Parathyroid adenoma (tissue), 2 donors: Measurements from ENCODE around the gene TSPAN6.

Experiments
- H2AFZ ChIP-seq: fragments of 300-600 bp; sonication (generic); one replicate; pipeline ENCODE4 v1.7.0; 2017; ENCODE audit warnings: antibody characterized with exemption, mild to moderate bottlenecking
- H3K27ac ChIP-seq: fragments of 300-600 bp; sonication (generic); one replicate; pipeline ENCODE4 v1.7.0; 2017
- H3K27me3 ChIP-seq: fragments of 300-600 bp; sonication (generic); one replicate; pipeline ENCODE4 v1.7.0; 2017; ENCODE audit warnings: low read length; ENCODE audit not compliant: control insufficient read depth, insufficient read depth
- H3K36me3 ChIP-seq: fragments of 300-600 bp; sonication (generic); one replicate; pipeline ENCODE4 v1.7.0; 2017; ENCODE audit warnings: low read length; ENCODE audit not compliant: control insufficient read depth, insufficient read depth
- H3K4me1 ChIP-seq: fragments of 300-600 bp; sonication (generic); one replicate; pipeline ENCODE4 v1.7.0; 2017; ENCODE audit warnings: control low read depth
- H3K4me2 ChIP-seq: fragments of 300-600 bp; sonication (generic); one replicate; pipeline ENCODE4 v1.7.0; 2017; ENCODE audit warnings: low read length
- H3K4me3 ChIP-seq: fragments of 300-600 bp; sonication (generic); one replicate; pipeline ENCODE4 v1.7.0; 2017; ENCODE audit warnings: low read depth, low read length
- H3K79me2 ChIP-seq: fragments of 300-600 bp; sonication (generic); one replicate; pipeline ENCODE4 v1.7.0; 2017; ENCODE audit warnings: control low read depth
- H3K9ac ChIP-seq: fragments of 300-600 bp; sonication (generic); one replicate; pipeline ENCODE4 v1.7.0; 2017; ENCODE audit warnings: mild to moderate bottlenecking
- H3K9me3 ChIP-seq: fragments of 300-600 bp; sonication (generic); one replicate; pipeline ENCODE4 v1.7.0; 2017; ENCODE audit warnings: low read length; ENCODE audit not compliant: control insufficient read depth
- CTCF ChIP-seq: fragments of 300-600 bp; sonication (generic); IDR thresholded peaks from one replicate; pipeline ENCODE4 v1.7.0; 2017; ENCODE audit warnings: antibody characterized with exemption, mild to moderate bottlenecking
- donor health status: primary hyperparathyroidism.

Gene TSPAN6

DNA sequence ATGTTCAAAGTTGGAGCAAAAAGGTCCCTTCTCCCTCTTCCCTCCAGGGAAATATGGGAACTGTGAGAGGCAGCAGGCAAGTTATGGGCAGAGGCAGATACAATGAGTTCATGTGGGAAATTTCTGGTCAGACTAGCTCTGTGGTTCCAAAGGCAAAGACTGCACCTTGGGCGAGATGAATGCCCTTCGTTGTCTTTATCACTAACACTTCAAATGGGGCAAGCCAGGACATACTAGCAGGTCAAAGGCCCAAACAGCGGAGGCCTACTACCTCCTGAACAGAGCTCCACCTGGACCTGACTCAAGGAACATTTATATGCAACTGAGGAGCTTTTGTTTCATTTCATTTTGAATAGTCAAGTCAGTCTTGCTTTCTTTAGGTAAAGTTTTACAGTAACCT lies 36.4 kb upstream of the TSPAN6 start:
- Histone ChIP-seq H3K4me2 (no peak overlapping the region), H3K27ac (no peak overlapping the region), H3K79me2 (no peaks in the 10 kb centered on the region), H3K4me1 (no peaks in the 10 kb centered on the region), H3K4me3 (no peak overlapping the region), H3K9ac (no peak overlapping the region), H3K27me3 (no peaks in the 10 kb centered on the region), H3K36me3 (no peaks in the 10 kb centered on the region), H2AFZ (no peak overlapping the region), H3K9me3 (no peaks in the 10 kb centered on the region)
- TF ChIP-seq CTCF: no peak

DNA sequence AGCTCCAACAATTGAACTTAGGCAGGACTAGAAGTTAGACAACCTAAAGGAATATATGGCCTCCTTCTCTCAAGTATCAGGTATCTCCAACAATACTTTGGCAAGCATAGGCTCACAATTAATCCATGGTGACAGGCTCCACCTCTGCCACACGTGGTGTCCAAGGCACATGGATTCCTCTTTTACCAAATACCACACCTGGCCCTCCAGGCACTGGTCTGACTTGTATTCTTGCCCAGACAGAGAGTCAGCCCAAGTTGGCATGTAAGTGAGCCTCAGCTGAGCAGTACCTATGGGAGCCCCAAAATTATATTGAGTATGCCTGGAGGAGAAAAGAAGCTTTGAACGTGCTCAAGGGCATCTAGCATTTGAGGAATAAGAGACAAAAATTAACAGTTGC lies 27.0 kb upstream of the TSPAN6 start:
- H3K4me3 ChIP-seq: no peak overlapping the region
- H3K4me2 ChIP-seq: no peak overlapping the region
- no peaks in the 10 kb centered on the region for H3K9me3 ChIP-seq
- H3K27me3 ChIP-seq: no peaks in the 10 kb centered on the region
- H3K36me3 ChIP-seq: no peaks in the 10 kb centered on the region
- H3K9ac ChIP-seq: no peak overlapping the region
- no peak overlapping the region for H3K27ac ChIP-seq
- TF ChIP-seq CTCF: no peak
- no peak overlapping the region for H2AFZ ChIP-seq
- H3K79me2 ChIP-seq: no peaks in the 10 kb centered on the region
- no peaks in the 10 kb centered on the region for H3K4me1 ChIP-seq

GRCh38 chrX:100662796-100663195 lies 26.2 kb upstream of the TSPAN6 start:
- H3K4me2 ChIP-seq: no peak overlapping the region
- H3K27me3 ChIP-seq: no peaks in the 10 kb centered on the region
- TF ChIP-seq CTCF: no peak
- H3K27ac ChIP-seq: no peak overlapping the region
- H2AFZ ChIP-seq: no peak overlapping the region
- H3K4me1 ChIP-seq: no peaks in the 10 kb centered on the region
- H3K4me3 ChIP-seq: no peak overlapping the region
- no peak overlapping the region for H3K9ac ChIP-seq
- H3K9me3 ChIP-seq: no peaks in the 10 kb centered on the region
- H3K79me2 ChIP-seq: no peaks in the 10 kb centered on the region
- H3K36me3 ChIP-seq: no peaks in the 10 kb centered on the region

DNA sequence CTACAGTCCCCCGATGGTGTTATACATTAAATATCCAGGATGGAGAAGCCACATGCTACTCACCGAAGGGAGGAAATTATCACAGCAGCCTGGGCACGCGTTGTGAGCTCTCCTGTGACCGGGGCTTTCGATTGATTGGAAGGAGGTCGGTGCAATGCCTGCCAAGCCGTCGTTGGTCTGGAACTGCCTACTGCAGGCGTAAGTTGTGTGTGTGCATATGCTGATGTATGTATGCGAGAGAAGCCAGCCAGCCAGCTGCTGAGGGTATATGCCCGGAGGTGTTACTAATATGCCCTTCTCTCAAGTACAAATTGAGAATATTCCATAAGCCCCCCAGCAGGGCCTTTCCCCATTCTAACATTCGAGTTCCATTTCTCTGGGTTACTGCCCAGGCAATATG lies 25.6 kb upstream of the TSPAN6 start:
- H3K27ac ChIP-seq: no peak overlapping the region
- no peaks in the 10 kb centered on the region for H3K79me2 ChIP-seq
- H3K4me2 ChIP-seq: no peak overlapping the region
- TF ChIP-seq CTCF: no peak
- no peak overlapping the region for H3K4me3 ChIP-seq
- no peaks in the 10 kb centered on the region for H3K9me3 ChIP-seq
- H3K36me3 ChIP-seq: no peaks in the 10 kb centered on the region
- no peaks in the 10 kb centered on the region for H3K27me3 ChIP-seq
- no peak overlapping the region for H2AFZ ChIP-seq
- no peak overlapping the region for H3K9ac ChIP-seq
- H3K4me1 ChIP-seq: no peaks in the 10 kb centered on the region

DNA sequence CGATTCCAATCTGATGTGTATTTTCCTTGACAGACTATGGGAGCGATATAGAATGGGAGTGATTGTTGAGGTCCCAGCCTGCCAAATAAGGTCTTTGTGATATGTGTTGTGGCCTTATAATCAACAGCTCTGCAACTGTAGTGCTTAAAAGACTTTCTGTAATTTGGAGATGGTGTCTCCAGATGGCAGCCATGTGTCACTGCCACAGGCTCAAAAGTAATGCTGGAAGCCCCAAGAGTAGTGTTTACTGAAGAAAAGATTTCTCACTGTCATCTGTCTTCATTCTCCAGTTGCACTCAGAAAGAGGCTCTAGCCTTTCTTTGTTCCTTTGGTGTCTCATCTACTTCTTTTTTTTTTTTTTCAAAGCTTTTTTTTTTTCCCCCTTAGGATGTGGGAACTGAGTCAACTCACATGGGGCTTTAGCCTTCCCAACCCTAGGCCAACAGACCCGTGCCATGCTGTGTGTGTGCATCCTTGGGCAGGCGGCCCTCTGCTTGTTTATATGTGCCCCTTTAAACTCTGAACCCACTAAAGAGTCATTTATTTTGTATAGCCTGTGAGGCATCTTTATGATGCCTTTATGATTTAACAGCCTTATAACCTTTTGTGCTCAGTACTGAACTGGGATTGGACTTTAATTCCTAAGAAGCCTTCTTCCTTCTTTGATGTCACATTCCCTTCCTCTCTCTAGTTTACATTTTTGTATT lies 23.0 kb upstream of the TSPAN6 start:
- H2AFZ ChIP-seq: no peak overlapping the region
- H3K79me2 ChIP-seq: no peaks in the 10 kb centered on the region
- no peak overlapping the region for H3K4me2 ChIP-seq
- no peak overlapping the region for H3K4me3 ChIP-seq
- TF ChIP-seq CTCF: no peak
- H3K36me3 ChIP-seq: no peaks in the 10 kb centered on the region
- no peaks in the 10 kb centered on the region for H3K4me1 ChIP-seq
- H3K27ac ChIP-seq: no peak overlapping the region
- H3K27me3 ChIP-seq: no peaks in the 10 kb centered on the region
- H3K9me3 ChIP-seq: no peaks in the 10 kb centered on the region
- no peak overlapping the region for H3K9ac ChIP-seq
